HG03565 (cell line): ENCODE data around the gene POLD3.
"Not testable (repeated sequence)": the region's sequence is repeated elsewhere in the genome, so short reads cannot be mapped to it uniquely, and the experiment has no call there.

Source experiments
- ATAC-seq: cut with Tn5 transposase; IDR thresholded peaks from one replicate; pipeline ENCODE4 v1.9.1; 2021; ENCODE audit warnings: mild to moderate bottlenecking, moderate library complexity; ENCODE audit not compliant: unreplicated experiment

The POLD3 gene

GRCh38 chr11:74581954-74582547 lies 10.3 kb upstream of the POLD3 start:
- ATAC-seq = no peak

- no peak for ATAC-seq
Measured at GRCh38 chr11:74583024-74583624, 9.3 kb upstream of the POLD3 start.

DNA sequence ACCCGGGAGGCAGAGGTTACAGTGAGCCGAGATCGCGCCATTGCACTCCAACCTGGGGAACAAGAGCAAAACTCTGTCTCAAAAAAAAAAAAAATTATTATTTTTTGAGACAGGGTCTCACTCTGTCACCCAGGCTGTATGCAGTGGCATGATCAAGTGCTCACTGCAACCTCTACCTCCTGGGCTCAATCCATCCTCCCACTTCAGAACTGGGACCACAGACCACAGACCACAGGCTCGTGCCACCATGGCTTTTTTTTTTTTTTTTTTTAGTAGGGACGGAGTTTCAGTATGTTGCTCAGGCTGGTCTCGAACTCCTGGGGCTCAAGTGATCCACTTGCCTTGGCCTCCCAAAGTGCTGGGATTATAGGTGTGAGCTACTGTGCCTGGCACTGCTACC lies 1.9 kb upstream of the POLD3 start:
- not testable (repeated sequence) for ATAC-seq

- no peak for ATAC-seq
Measured at GRCh38 chr11:74592063-74592440, 330 bp upstream of the POLD3 start.

DNA sequence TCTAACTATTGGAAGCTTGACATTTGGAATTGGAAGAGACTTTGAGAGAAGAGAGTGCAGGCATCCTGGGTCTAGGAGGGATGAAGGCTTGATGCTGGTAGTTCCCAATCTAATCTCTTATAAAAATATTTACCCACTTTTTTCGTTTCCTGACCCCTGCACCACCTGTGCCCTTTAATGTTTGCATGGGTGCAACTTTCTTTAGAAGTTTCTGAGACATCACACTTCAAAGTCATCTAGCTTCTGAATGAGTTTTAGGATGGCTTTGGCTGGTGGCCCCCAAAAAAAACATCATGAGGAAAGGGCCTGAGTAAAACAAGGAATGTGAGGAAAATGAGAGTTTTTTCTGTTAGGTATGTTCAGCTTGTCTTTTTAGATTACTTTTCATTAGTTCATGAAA lies 1.1 kb downstream of the POLD3 start:
- no peak for ATAC-seq

- ATAC-seq = no peak
Measured at GRCh38 chr11:74602637-74603556, 10.5 kb downstream of the POLD3 start.

DNA sequence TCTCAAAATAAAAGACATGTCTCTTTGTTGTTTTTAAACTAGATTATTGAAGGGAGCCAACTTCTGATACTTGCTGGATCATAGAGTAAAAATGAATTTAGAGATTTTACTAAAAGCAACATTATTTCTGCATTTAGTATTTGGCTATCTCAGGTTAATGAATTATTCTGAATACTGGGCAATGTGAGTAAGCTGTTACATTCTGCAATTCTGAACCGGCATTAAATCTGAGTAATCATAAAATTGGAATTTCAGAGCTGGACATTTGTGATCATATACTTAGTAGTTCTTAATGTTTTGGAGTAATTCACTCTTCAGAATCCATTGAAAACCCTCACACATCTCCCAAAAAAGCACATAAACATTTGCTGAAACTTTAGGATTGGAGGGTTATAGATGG lies 11.5 kb downstream of the POLD3 start:
- no peak for ATAC-seq

GRCh38 chr11:74604311-74604710 lies 11.9 kb downstream of the POLD3 start:
- no peak for ATAC-seq

DNA sequence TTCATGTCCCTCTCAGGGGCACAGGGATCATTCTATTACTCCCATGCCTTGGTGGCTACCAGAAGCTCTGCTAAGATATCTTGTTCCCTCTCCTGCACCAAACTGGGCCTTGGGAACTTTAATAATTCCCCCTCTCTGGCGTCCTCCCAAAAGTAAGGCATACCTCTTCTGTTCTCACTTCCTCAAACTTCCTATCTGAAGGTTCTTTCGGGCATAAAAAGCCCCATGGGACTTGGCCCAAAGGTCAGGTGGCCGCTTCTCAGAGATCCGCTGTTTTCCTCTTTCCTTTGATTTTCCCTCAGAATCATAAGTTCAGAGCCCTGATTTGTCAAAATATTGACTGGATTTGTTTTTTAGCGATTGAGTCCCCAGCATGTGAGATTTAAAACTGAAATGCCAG lies 13.0 kb downstream of the POLD3 start:
- ATAC-seq = no peak

DNA sequence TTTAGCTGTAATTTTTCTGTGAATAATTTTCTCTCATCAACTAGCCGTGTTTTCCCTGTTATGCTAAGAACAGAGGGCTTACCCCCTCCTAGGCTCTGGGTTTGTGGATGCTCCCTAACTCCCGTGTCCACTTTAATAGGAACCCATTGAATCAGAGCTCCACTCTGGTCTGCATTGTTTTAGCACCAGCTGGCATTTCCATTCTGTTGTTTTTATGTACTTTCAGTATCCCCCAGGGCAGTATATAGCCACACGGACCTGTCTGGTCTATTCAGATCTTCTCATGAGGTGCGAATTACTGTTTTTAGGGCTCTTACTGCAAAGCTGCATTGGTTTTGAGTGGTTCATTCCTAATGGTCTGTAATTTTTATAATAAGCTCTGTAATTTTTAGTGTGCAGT lies 16.0 kb downstream of the POLD3 start:
- ATAC-seq = no peak

GRCh38 chr11:74611369-74611861 lies 19.0 kb downstream of the POLD3 start:
- ATAC-seq = no peak

- ATAC-seq = no peak
Measured at GRCh38 chr11:74612877-74613276, 20.5 kb downstream of the POLD3 start.

DNA sequence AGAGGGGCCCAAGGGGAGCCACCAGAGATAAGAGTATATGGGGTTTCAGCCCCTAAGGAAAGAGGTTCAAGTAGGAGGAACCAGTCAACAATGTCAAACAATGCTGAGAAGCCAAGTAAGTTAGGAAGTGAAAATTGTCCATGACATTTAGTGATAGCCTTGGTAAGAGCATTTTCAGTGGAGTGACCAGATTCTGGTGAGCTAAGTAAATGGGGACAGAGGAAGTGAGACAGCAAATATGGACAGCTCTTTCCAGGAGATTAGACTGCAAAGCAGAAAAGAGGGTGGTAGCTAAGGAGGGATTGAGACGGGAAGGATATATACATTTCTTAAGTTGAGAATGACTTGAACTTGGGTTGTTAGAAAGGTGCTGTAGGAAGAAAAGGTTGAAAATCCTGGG lies 22.9 kb downstream of the POLD3 start:
- ATAC-seq = no peak

DNA sequence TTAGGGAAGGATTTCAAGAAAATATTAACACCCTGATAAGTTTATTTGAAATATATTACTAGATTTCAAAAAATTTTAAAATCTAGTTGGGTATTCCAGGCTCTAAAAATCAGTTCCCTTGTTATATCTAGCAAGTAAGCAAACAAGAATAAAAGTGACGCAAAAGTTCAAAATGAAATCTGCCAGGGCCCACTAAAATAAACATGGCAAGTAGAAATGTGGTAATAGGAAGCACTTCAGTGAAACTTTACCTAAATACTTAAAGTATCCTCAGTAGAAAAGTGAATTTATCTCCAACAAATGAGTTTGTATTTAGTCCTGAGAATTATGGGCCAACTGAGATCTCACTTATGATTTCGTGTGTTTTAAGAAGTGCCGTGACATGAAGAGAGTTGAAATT lies 23.6 kb downstream of the POLD3 start:
- no peak for ATAC-seq

GRCh38 chr11:74620531-74620930 lies 28.1 kb downstream of the POLD3 start:
- no peak for ATAC-seq

GRCh38 chr11:74626130-74626529 lies 33.7 kb downstream of the POLD3 start:
- no peak for ATAC-seq

- no peak for ATAC-seq
Measured at GRCh38 chr11:74626604-74627003, 34.2 kb downstream of the POLD3 start.

DNA sequence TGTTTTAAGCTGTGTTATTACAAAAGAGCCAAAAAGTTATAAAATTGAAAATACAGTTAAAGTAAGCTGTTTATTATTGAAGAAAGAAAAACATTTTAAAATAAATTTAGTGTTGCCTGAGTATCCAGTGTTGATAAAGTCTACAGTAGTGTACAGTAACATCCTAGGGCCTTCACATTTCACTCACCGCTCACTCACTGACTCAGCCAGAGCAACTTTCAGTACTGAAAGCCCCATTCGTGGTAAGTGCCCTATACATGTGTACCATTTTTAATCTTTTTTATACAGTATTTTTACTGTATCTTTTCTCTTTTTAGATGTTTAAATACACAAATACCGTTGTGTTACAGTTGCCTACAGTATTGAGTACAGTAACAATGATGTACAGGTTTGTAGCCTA lies 35.0 kb downstream of the POLD3 start:
- no peak for ATAC-seq

- ATAC-seq = no peak
Measured at GRCh38 chr11:74630043-74630442, 37.7 kb downstream of the POLD3 start.

DNA sequence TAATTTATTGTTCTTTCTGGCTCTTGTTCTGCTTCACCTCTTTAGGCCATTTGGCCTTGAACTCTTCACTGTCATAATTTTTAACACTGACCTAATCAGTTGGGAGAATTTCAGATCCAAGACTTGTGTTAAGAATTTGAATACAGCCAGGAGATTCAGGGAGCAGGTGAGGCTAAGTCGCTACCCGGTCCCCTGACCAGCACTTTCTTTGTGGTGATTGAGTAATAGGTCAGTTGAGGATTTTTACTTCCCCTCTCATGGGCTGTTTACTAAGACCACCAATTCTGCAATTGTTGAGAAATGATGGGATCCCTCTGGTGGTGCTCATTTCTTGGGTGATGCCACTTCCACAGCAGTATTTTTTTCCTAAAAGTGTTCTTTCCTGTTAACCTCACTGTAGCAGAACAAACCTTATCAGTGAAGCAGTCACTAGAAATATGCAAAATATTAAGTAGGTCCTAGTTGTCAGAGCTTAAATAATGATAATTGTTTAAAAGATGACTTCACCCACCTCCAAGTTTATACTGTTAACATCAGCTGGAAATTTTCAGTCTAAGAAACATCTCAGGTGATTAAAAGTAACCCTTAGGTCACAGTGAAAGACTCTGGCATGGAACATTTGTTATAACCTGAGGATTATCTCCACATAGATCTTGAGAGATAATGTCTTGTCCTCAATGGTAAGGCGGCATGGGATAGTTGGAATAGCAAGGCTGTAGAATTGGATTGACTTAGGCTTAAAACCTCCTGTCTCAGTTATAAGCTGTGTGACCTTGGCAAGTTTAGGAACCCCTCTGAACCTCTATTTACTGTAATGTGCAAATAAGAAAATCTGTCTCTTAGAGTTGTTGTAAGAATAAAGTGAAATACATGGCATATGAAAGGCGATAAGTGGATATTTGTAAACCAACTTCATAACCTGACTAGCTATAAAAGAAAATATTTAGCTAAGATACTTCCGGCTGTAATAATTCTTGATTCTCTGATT lies 41.3 kb downstream of the POLD3 start:
- no peak for ATAC-seq

DNA sequence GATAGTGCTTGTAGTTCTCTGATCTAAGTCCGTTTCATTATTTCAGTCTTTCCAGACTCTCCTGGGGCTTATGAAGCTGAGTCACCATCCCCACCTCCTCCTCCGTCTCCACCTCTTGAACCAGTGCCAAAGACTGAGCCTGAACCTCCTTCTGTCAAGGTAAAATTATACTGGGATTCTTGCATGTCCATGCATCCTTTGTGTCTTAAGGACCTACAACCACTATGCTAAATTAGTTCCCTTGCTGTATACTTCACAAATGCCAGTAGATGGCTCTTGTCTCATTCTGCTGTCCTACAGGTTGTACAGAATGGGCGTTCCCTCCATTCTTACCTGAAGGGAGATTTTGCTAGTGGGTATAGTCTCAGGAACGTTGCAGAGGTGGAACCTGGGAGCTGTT lies 42.2 kb downstream of the POLD3 start:
- no peak for ATAC-seq
